HG03354 (cell line): ENCODE results near the gene TCTN1.
"Not testable (repeated sequence)": the region's sequence is repeated elsewhere in the genome, so short reads cannot be mapped to it uniquely, and the experiment has no call there.

Experiments used
- ATAC-seq: cut with Tn5 transposase; IDR thresholded peaks from one replicate; pipeline ENCODE4 v1.9.1; 2021; ENCODE audit warnings: mild to moderate bottlenecking; ENCODE audit not compliant: unreplicated experiment, poor library complexity, severe bottlenecking

TCTN1 gene

DNA sequence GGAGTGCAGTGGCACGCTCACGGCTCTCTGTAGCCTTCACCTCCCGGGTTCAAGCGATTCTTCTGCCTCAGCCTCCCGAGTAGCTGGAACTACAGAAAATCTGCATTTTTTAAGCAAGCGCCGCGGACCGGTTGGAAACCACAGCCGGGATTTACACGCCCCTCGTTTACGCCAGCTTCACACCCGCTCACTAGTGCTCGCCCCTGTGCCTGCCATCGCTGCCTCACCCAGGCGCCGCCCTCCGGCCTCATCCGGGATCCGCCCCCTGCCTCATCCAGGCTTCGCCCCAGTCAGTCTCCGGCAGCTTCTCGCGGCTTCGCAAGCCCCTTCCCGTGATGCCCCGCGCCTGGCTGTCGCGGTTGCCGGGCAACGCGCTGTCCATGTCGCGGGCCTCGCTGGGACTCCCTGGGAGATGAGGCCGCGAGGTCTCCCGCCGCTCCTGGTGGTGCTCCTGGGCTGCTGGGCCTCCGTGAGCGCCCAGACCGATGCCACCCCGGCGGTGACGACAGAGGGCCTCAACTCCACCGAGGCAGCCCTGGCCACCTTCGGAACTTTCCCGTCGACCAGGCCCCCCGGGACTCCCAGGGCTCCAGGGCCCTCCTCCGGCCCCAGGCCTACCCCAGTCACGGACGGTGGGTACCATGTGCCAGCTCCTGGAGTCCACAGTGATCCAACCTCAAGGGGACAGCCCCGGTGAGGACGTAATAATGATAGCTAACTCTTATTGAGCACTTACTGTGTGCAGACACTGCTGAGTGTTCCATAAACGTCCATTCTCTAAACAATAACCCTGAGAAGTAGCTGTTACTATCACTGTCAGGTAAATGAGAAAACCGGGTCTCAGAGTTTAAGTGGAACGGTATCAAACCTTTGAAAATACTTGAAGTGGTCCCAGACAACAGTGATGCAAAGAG, at the start of gene TCTN1:
Gene TCTN1 (plus strand): TSS at position 359 of the 914 bp plus-strand sequence. CDS start 54 bp downstream, at position 413.
- ATAC-seq: peak; percentile 94

DNA sequence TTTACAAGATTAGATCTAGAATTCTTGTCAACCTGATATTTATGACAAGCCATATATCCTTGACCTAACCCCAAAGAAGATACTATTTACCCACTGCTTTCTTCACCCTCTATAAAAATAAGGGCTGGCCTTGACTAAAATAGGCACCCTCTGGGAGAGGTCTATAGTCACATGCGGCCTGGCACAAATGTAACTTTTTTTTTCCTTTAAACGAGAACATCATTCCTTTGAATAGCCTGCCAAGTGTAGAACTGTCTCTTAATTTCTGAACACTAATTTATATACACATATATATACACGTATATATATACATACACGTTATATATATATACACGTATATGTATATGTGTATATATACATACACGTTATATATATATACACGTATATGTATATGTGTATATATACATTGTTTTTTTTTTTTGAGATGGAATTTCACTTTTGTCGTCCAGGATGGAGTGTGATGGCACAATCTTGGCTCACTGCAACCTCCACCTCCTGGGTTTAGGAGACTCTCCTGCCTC, 49.4 kb upstream of the TCTN1 start:
- no peak for ATAC-seq

DNA sequence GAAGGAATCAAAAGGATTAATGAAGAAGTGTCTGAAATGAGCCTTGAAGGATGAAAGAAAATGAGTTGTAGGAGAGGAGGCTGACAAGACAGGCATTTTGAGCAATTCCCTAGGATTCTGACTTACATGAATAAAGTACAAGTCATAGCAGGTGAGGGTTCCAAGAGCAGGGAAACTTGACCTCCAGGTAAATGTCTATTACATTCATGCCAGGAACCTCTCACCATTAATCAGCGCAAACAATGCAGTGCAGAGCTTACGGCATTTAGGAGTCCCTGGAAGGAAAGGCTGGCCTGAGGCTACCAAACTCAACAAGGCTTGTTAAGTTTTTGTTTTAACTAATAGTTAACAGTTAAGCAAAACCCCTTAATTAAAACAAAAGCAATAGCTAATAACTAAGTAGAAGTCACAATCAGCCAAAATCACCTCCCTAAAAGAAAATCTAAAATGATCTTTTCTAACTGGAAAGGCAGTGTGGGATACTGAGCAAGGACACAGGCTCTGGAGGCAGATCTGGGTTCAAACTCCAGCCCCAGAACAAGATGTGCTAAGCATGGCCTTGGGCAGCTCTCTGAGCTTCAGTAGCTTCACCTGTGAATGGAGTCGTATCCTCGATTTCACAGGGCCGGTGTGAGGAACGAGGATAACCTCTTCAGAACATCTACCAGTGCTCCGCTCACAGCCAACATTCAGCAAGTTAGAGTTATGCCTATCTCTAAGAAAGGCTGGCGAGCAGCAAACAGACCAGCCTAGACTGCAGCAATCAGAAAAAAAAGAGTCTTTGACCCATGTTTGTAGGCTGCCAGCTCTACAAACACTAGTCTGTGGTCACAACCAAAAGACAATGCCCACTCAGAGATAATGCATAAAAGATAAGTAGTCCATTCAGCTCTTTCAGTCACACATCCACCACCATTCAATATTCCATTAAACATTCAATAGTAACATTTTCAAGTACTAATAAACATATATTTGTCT, 47.7 kb upstream of the TCTN1 start:
- no peak for ATAC-seq

DNA sequence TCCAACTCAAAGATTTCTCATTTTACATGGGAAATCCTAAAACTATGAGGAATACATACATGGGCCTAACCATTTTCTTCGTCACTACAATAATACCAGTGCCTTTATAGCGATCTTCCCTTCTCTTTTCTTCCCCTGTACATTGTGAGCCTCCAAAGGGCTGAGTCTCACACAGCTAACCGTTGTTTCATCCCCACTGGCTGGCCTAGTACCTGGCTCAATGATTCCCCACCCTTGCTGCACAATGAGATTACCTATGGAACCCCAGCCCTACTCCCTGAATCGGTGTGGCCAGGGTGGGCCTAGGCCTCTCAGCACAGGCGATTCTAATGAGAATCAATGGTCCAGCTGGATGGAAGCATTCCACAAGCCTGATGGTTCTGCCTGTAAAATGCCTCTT, 46.9 kb upstream of the TCTN1 start:
- ATAC-seq: no peak

DNA sequence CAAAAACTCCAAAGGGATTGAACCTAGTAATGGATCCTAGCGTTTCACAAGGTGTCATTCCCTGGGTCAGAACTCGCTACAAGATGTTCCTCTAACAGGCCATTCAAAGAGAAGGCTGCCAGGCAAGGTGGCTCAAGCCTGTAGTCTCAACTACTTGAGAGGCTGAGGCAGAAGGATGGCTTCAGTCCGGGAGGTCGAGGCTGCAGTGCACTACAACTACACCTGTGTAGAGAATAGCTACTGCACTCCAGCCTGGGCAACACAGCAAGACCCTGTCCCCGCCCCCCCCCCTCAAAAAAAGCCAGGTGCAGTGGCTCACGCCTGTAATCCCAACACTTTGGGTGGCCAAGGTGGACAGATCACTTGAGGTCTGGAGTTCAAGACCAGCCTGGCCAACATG, 45.2 kb upstream of the TCTN1 start:
- ATAC-seq: no peak

DNA sequence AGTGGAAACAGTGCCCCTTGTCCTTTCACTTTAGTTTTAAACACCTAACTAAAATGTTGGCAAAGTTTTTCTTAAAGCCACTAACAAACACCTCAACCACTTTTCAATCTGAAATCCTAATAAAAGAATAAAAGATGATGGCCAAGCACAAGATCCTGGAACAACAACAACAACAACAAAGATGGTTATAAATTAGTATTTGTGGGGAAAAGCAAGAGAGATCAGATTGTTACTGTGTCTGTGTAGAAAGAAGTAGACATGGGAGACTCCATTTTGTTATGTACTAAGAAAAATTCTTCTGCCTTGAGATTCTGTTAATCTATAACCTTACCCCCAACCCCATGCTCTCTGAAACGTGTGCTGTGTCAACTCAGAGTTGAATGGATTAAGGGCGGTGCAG, 44.1 kb upstream of the TCTN1 start:
- ATAC-seq: not testable (repeated sequence)

DNA sequence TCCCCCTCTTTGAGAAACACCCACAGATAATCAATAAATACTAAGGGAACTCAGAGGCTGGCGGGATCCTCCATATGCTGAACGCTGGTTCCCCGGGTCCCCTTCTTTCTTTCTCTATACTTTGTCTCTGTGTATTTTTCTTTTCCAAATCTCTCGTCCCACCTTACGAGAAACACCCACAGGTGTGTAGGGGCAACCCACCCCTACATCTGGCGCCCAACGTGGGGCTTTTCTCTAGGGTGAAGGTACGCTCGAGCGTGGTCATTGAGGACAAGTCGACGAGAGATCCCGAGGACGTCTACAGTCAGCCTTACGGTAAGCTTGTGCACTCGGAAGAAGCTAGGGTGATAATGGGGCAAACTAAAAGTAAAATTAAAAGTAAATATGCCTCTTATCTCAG, 43.1 kb upstream of the TCTN1 start:
- ATAC-seq: not testable (repeated sequence)

DNA sequence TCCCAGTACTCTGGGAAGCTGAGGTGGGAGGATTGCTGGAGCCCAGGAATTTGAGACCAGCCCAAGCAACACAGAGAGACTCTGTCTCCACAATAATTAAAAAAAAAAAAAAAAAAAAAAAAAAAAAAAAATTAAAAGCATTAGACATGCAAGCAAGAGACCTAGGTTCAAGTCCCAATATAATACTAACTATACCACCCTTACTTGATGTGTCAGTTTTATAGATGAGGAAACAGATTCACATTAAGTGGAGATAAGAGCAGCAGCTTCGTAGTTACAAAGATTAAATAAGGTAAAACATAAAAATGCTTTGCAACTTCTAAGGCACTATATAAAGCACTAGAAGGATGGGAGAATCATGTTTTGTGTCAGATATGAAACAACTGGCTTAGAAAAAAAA, 39.9 kb upstream of the TCTN1 start:
- ATAC-seq: no peak

DNA sequence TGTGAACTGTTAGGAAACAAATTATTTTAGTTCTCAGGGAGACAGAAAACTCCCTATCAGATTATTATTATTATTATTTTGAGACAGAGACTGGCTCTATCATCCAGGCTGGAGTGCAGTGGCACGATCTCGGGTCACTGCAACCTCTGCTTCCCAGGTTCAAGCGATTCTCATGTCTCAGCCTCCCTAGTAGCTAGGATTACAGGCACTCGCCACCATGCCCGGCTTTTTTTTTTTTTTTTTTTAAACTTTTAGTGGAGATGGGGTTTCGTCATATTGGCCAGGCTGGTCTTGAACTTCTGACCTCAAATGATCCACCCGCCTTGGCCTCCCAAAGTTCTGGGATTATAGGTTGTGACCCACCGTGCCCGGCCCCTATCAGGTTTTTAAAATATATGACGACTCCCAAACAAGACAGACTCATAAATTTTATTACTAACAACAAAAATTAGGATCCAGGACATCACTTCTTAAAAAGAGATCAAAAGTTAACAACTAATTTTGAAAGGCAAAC, 39.2 kb upstream of the TCTN1 start:
- ATAC-seq: not testable (repeated sequence)

DNA sequence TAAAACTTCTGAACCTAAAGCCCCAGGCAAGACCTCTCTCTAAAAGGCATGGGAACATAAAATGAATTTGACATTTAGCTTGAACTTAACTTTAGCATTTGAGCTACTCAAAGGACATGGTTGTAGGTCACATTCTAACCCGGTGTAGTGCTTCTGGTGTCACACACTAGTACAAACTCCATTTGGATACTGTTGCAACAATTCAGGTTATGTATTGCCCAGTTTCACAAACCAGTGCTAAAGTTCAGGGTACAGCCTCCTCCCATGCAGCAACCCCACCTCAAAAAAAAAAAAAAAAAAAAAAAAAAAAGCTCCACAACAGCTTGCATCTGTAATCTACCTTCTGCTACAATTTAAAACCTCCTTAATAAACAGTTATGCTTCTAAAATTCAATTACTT, 38.6 kb upstream of the TCTN1 start:
- no peak for ATAC-seq

DNA sequence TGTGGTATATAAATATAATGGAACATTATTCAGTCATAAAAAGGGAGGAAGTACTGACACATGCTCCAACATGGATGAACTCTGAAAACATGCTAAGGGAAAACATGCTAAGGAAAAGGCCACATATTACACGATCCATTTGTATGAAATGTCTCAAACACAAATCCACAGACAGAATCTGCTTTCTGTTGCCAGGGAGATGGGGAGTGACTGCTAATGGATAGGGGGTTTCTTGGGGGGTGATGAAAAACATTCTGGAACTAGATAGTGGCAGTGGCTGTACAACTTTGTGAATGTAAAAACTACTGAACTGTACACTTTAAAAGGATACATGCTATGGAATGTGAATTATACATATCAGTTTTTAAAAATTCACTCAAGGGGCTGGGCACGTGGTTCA, 37.4 kb upstream of the TCTN1 start:
- no peak for ATAC-seq

DNA sequence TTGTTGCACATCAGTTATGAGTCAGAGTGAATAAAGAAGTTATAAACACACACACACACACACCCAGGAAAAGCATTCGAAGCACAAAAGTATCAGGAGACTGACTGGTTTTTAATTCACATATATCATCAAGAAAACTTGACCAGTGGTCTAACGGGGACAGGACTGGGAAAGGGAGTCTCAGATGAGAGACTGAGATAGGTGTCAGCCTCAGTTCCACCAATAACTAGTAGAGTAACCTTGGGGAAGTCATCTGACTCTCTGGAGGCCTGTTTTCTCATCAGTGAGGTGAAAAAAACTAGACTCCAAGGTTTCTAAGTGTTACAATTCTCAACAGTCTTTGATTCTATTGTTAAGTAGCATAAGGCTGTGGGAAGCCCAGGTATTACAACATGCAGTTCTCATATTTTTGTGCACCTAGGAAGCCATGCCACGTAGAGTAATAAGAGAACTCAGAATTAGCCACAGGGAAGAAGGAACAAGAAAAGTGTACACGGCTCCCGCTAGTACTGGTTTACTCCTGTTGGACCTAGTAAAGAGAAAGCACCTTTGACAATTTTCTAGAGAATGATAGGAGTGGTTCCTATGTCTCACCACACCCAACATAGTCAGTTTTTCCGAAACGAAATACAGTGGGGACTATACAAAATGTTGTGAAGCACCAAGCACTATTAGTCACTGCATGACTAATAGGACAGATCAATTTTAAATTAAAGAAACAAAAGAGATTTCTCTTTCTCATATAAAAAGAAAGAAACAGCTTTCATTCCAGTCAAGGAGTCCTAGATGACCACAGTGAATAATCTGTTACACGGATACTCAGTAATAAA, 35.9 kb upstream of the TCTN1 start:
- peak; percentile 23 for ATAC-seq

DNA sequence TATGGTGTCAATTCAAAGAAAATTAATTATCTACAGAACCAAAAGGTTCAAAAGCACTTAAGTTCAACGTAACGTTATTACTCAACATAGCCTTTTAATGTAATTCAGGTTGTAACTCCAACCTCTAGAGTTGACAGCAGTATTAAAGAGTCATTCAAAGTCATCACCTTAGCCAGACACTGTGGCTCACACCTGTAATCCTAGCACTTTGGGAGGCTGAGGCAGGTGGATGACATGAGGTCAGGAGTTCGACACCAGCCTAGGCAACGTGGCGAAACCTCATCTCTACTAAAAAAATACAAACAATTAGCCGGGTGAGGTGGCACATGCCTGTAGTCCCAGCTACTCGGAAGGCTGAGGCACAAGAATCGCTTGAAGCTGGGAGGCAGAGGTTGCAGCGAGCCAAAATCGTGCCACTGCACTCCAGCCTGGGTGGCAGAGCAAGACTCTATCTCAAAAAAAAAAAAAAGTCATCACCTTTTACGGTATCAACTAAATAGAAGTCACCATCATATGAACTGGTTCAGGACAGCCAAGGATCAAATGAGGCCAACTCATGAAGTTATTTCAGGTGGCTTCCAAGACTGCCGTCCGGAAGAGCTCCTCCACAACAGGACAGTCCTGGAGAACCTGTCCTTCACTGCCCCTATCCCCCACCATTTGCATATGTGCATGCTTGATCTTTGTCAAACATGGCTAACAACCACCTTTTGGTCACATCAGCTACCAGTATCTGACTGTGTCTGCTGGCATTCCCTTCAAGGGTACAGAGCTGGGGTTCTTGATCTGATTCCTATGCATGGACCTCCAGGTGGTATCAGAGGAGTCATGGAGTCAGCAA, 35.0 kb upstream of the TCTN1 start:
- no peak for ATAC-seq

DNA sequence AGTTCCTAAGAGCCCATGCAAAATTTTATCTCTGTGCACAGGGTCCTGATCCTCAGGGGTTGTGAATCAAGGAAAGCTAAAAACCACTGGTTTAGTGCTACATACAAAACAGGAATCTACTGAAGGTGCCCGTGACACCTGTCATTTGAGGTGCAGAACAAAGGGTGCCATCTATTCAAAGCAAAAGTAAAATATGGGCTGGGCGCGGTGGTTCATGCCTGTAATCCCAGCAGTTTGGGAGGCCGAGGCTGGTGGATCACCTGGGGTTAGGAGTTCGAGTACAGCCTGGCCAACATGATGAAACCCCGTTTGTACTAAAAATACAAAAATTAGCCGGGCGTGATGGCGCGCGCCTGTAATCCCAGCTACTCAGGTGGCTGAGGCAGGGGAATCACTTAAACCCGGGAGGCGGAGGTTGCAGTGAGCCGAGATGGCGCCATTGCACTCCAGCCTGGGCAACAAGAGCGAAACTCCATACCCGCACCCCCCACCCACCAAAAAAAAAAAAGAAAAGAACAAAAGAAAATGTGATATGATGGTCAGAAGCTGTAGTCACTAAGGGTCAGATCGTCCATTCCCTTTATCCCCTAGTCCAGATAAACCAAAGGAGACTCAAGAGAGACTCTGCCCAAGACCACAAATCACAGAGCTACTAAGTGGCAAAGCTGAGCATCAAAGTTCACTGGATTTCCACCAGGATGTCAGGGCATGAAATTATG, 34.2 kb upstream of the TCTN1 start:
- ATAC-seq: no peak

DNA sequence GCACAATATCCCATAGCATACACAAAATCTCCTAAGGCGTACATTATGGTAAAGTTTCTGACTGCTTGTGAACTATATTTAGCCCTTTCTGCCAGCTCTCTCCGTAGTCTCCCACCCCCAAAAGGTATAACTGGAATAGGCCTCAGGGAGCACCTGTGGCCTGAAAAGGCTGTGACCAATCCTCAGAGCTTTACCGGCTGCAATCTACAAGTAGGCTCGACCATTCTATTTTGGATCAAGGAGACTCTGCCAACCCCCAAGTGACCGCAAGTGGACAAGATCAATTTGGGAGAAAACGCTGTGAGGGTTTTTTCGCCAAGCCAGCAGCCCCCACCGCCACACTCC, 32.0 kb upstream of the TCTN1 start:
- no peak for ATAC-seq

DNA sequence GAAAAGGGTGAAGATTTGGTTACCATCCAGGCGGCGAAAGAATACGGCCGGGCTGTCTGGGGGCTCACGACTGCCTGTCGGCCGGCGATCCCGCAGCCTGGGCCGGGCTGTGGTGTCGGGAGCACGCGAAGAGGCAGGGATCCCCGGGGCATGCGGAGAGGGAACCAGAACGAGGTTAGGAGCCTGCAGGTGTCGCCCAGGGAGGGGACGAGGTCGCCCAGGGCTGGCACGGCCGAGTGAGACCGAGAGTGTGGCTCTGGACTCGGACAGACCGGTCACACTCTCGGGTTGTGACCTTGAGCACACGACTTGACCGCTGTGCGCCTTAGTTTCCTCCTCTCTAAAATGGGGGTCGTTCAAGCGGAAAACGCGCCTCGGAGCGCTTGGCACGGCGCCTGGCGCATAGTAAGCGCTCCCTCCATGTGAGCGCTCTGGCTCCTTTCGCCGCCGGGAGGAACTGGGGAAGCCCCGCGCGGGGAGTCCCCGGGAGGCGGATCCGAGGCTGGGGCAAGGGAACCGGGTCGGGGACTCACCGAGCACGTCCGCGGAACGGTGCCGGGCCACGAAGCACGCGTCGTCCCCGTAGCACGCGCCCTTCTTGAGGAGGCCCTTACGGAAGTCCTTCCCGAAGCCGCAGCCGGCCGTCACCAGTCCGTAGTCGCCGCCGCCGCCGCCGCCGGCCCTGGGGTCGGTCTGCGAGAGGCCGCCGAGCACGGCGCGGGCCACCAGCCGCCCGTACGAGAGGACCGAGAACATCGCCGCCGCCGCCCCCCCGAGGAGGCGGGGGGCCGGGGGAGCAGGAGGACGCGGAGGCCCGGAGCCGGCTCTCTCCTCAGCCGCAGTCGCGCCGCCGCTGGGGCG, 31.4 kb upstream of the TCTN1 start:
- ATAC-seq: peak; percentile 40
